Caco-2 (cell line): ENCODE data around the gene SLC4A7. TPM values are rescaled to one million over a fixed set of nuclear protein-coding genes. Genes with fewer than 3 reads are reported as not detected.
A peak's percentile ranks its signal among the peaks of the same experiment; 100 is the strongest.

Source experiments
- BruUV-seq: library from RNA; stranded (reverse); fragments of 400-500 nt; replicated peaks from 2 replicates; lab custom pipeline; 2021; lab: Mats Ljungman, UMichigan
- CTCF ChIA-PET: fragments of 300-600 bp; sonication (Branson Sonifier 250); formaldehyde crosslinking; loops from one replicate; lab custom pipeline; 2022; ENCODE audit warnings: antibody characterized with exemption; lab: Charles Lee
- POLR2A ChIA-PET: fragments of 300-600 bp; sonication (Branson Sonifier 250); formaldehyde crosslinking; loops from one replicate; lab custom pipeline; 2022; ENCODE audit warnings: antibody characterized with exemption; lab: Charles Lee
- DNase-seq, 2 experiments: peaks; one replicate each; pipeline versions ENCODE4 v3.0.0 to v3.0.0-alpha.2; 2020 to 2022
- H3K27me3 ChIP-seq: replicated peaks from 2 replicates; pipeline ENCODE4 v1.6.0; 2011; ENCODE audit warnings: low read length; ENCODE audit not compliant: control insufficient read depth, insufficient read depth
- H3K36me3 ChIP-seq: 2 replicates; pipeline ENCODE4 v1.5.1; 2011; ENCODE audit warnings: low read length; ENCODE audit not compliant: control insufficient read depth, insufficient read depth
- H3K4me1 ChIP-seq: fragments of 250-450 bp; sonication (Bioruptor Pico); 2 replicates; pipeline ENCODE4 v1.5.1; 2020; ENCODE audit warnings: mild to moderate bottlenecking
- H3K4me3 ChIP-seq: 2 replicates; pipeline ENCODE4 v1.5.1; 2011; ENCODE audit warnings: low read depth, mild to moderate bottlenecking, control low read depth, low read length
- H3K9me3 ChIP-seq: fragments of 250-450 bp; sonication (Bioruptor Pico); 2 replicates; pipeline ENCODE4 v1.5.1; 2020; ENCODE audit warnings: mild to moderate bottlenecking, moderate library complexity
- H3K27ac Mint-ChIP-seq: one replicate; pipeline ENCODE4 v1.8.0; 2022; ENCODE audit warnings: mixed read lengths; ENCODE audit not compliant: unreplicated experiment
- H3K27me3 Mint-ChIP-seq: one replicate; pipeline ENCODE4 v1.8.0; 2022; ENCODE audit warnings: mixed read lengths; ENCODE audit not compliant: insufficient read depth, unreplicated experiment
- H3K36me3 Mint-ChIP-seq: one replicate; pipeline ENCODE4 v1.8.0; 2022; ENCODE audit warnings: mild to moderate bottlenecking, mixed read lengths; ENCODE audit not compliant: insufficient read depth, unreplicated experiment
- H3K4me1 Mint-ChIP-seq: one replicate; pipeline ENCODE4 v1.8.0; 2022; ENCODE audit warnings: low read depth, mixed read lengths; ENCODE audit not compliant: unreplicated experiment
- H3K4me3 Mint-ChIP-seq: one replicate; pipeline ENCODE4 v1.8.0; 2022; ENCODE audit warnings: mild to moderate bottlenecking, moderate library complexity, mixed read lengths; ENCODE audit not compliant: unreplicated experiment
- H3K9me3 Mint-ChIP-seq: one replicate; pipeline ENCODE4 v1.8.0; 2022; ENCODE audit warnings: mixed read lengths; ENCODE audit not compliant: unreplicated experiment
- CTCF ChIP-seq, 2 experiments: fragments of 200-600 bp in 1 of 2; IDR thresholded peaks; 1 replicate in 1 of 2; 2 replicates in 1 of 2; pipeline versions ENCODE4 v1.5.1 to v1.8.0; 2011 to 2022; ENCODE audit warnings: antibody characterized with exemption in 1 of 2, control low read depth in 1 of 2, inconsistent platforms in 1 of 2, low read depth in 1 of 2, low read length in 1 of 2, mild to moderate bottlenecking in 1 of 2, moderate library complexity in 1 of 2; ENCODE audit not compliant: insufficient read depth in 1 of 2, severe bottlenecking in 1 of 2, unreplicated experiment in 1 of 2
- intact Hi-C: fragments of 100-400 bp; cut with micrococcal nuclease; formaldehyde crosslinking; loops from one replicate; pipeline ENCODE4 v1.10.0; 2022; ENCODE audit not compliant: unreplicated experiment
- total RNA-seq: library from RNA; stranded (reverse); gene quantifications from 2 replicates; pipeline ENCODE4 v1.2.3, GENCODE V29; 2022

SLC4A7 gene
- total RNA-seq, 1 experiment from 2014 or later, result 14.9 TPM

DNA sequence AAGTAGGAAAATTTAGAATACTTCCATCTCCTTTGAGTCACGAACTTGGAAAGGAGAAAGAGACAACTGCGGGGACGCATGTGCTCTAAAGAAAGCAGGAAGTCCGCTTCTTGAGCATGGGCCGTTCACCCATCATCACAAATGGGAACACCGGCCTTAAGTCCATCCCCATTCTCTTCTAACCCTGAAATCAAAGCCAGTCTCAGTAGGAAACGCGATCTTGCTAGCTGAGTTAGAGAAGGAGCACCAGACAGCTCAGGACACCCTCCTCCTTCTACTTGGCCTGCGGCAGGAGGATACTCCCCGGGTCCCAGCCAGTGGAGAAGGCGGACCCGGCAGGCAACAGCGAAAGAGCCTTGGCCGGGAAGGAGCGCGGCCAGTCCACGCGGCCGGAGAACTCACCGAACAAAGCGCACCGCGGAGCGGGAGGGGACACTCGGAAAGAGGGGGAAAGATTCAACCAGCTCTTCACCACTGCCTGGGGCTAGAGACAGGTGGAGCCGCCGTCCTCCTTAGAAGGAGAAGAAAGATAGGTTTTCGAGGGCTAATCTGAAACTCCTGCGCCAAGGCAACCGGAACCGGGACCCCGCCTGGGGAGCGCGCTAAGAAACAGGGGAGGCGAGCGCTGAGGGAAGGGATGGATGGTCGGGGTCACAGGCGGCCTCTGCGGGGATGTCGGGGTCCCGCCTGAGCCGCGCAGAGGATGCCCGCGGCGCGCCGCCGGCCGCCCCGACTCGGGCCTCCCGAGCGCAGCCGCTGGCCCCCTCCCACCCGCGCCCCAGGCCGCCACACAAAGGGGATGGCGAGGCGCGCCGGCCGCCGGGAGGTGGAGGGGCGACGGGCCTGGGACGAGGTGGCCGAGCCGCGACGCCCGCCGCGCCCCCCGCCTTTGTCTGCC lies 818 bp downstream of the SLC4A7 start:
- H3K27me3 ChIP-seq, result no peaks in the 10 kb centered on the region
- H3K4me1 Mint-ChIP-seq, result no peaks in the 10 kb centered on the region
- CTCF ChIA-PET, result interaction anchor here (0.9 kb wide), 1 partner anchor 126 kb away, joined by 3 read pairs; no protein-coding TSS in a partner anchor
- H3K9me3 Mint-ChIP-seq, result no peaks in the 10 kb centered on the region
- no peaks in the 10 kb centered on the region for H3K4me1 ChIP-seq
- peak overlapping the region; percentile 98 for H3K4me3 Mint-ChIP-seq
- intact Hi-C loops, result loop anchor here (2.0 to 10.0 kb wide), 6 partner anchors 49 to 861 kb away; partner anchors contain the start of genes AZI2 and ZCWPW2
- no peaks in the 10 kb centered on the region for H3K27me3 Mint-ChIP-seq
- DNase-seq, result peak; percentile 41 to 55
- H3K36me3 ChIP-seq, result no peaks in the 10 kb centered on the region
- BruUV-seq, result no TSS peak
- peak overlapping the region; percentile 85 for H3K27ac Mint-ChIP-seq
- no peak for TF ChIP-seq CTCF (IDR thresholded peaks at IDR 0.05; ENCODE audit: insufficient read depth in 1 of 2, low read depth in 1 of 2, low read length in 1 of 2, severe bottlenecking in 1 of 2, unreplicated experiment in 1 of 2)
- POLR2A ChIA-PET, result interaction anchor here (0.5 kb wide), 1 partner anchor 13 kb away, joined by 3 read pairs; no protein-coding TSS in a partner anchor
- no peaks in the 10 kb centered on the region for H3K36me3 Mint-ChIP-seq
- peak overlapping the region; percentile 53 for H3K4me3 ChIP-seq
- H3K9me3 ChIP-seq, result no peaks in the 10 kb centered on the region

GRCh38 chr3:27479806-27480543 lies 4.2 kb downstream of the SLC4A7 start:
- no peak overlapping the region for H3K4me3 Mint-ChIP-seq
- H3K9me3 Mint-ChIP-seq, result no peaks in the 10 kb centered on the region

More at GRCh38 chr3:27479806-27480543, 4.2 kb downstream of the SLC4A7 start:
- no peaks in the 10 kb centered on the region for H3K9me3 ChIP-seq
- H3K27ac Mint-ChIP-seq, result no peak overlapping the region
- TF ChIP-seq CTCF (IDR thresholded peaks at IDR 0.05; ENCODE audit: insufficient read depth in 1 of 2, low read depth in 1 of 2, low read length in 1 of 2, severe bottlenecking in 1 of 2, unreplicated experiment in 1 of 2), result no peak
- no peak overlapping the region for H3K4me3 ChIP-seq
- no peaks in the 10 kb centered on the region for H3K27me3 ChIP-seq
- intact Hi-C loops, result loop anchor here (5.0 to 10.0 kb wide), 5 partner anchors 52 to 865 kb away; partner anchors contain the start of genes AZI2 and ZCWPW2
- H3K4me1 ChIP-seq, result no peaks in the 10 kb centered on the region
- no peaks in the 10 kb centered on the region for H3K36me3 ChIP-seq
- no peaks in the 10 kb centered on the region for H3K4me1 Mint-ChIP-seq
- DNase-seq, result no peak
- H3K27me3 Mint-ChIP-seq, result no peaks in the 10 kb centered on the region
- H3K36me3 Mint-ChIP-seq, result no peaks in the 10 kb centered on the region
- CTCF ChIA-PET, result no interaction called here
- POLR2A ChIA-PET, result no interaction called here
- no TSS peak for BruUV-seq
